ENCODE results near the gene HS3ST6.

- TF ChIP-seq, protein P1, sequence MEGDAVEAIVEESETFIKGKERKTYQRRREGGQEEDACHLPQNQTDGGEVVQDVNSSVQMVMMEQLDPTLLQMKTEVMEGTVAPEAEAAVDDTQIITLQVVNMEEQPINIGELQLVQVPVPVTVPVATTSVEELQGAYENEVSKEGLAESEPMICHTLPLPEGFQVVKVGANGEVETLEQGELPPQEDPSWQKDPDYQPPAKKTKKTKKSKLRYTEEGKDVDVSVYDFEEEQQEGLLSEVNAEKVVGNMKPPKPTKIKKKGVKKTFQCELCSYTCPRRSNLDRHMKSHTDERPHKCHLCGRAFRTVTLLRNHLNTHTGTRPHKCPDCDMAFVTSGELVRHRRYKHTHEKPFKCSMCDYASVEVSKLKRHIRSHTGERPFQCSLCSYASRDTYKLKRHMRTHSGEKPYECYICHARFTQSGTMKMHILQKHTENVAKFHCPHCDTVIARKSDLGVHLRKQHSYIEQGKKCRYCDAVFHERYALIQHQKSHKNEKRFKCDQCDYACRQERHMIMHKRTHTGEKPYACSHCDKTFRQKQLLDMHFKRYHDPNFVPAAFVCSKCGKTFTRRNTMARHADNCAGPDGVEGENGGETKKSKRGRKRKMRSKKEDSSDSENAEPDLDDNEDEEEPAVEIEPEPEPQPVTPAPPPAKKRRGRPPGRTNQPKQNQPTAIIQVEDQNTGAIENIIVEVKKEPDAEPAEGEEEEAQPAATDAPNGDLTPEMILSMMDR (IDR thresholded peaks at IDR 0.05; ENCODE audit: insufficient read depth, low read length): peak; percentile 36
- TF ChIP-seq POLR2AphosphoS5 (IDR thresholded peaks at IDR 0.05; ENCODE audit: low read depth): no peak
These were observed 34.0 kb downstream of the HS3ST6 start for GRCh38 chr16:1884155-1884760.

Measured in HL-60 (cell line).